DND-41 (cell line): ENCODE data around the gene PIK3C3.

Experiments
- EZH2 ChIP-seq: IDR thresholded peaks from 3 replicates; pipeline ENCODE4 v1.6.1; 2012; ENCODE audit warnings: borderline replicate concordance, low read depth, mild to moderate bottlenecking, moderate library complexity, low read length, inconsistent platforms; ENCODE audit not compliant: severe bottlenecking
- TF ChIP-seq, protein P1 (sequence below): IDR thresholded peaks from 2 replicates; pipeline ENCODE4 v1.5.1; 2012; ENCODE audit warnings: borderline replicate concordance, low read length, moderate library complexity, mild to moderate bottlenecking; ENCODE audit not compliant: poor library complexity, severe bottlenecking; ENCODE audit errors: extremely low read depth

DNA sequence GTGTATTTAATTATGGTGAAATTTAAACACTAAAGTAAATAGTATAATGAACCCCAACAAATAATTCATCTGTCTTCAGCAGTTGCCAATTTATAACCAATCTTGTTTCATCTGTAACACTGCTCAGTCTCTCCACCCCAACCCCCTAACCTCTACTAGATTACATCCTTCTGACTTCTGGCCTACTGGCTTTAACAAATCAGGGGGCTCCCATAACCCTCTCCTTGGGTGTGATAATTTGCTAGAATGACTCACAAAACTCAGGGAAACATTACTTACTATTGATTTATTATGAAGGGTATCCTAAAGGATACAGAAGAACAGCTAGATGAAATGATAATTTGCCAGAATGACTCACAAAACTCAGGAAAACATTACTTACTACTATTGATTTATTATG, 50.7 kb downstream of the PIK3C3 start:
- TF ChIP-seq, protein P1, sequence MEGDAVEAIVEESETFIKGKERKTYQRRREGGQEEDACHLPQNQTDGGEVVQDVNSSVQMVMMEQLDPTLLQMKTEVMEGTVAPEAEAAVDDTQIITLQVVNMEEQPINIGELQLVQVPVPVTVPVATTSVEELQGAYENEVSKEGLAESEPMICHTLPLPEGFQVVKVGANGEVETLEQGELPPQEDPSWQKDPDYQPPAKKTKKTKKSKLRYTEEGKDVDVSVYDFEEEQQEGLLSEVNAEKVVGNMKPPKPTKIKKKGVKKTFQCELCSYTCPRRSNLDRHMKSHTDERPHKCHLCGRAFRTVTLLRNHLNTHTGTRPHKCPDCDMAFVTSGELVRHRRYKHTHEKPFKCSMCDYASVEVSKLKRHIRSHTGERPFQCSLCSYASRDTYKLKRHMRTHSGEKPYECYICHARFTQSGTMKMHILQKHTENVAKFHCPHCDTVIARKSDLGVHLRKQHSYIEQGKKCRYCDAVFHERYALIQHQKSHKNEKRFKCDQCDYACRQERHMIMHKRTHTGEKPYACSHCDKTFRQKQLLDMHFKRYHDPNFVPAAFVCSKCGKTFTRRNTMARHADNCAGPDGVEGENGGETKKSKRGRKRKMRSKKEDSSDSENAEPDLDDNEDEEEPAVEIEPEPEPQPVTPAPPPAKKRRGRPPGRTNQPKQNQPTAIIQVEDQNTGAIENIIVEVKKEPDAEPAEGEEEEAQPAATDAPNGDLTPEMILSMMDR: no peak
- no peak for TF ChIP-seq EZH2
